Panc1 (cell line): Measurements from ENCODE around the gene AFG1L.

ENCODE experiments used
- POLR2AphosphoS5 ChIP-seq: IDR thresholded peaks from 2 replicates; pipeline ENCODE4 v1.6.1; 2012; ENCODE audit warnings: mild to moderate bottlenecking, low read depth, low read length, moderate library complexity
- TF ChIP-seq, protein P1 (sequence below): fragments of 450-650 bp; IDR thresholded peaks from 2 replicates; pipeline ENCODE4 v1.5.1; 2017; ENCODE audit warnings: mild to moderate bottlenecking
- TF ChIP-seq, protein P2 (sequence below), 2 experiments: IDR thresholded peaks; 2 replicates each; pipeline ENCODE4 v1.6.1; 2011 to 2012; ENCODE audit warnings: low read depth in 2 of 2, control low read depth in 1 of 2, low read length in 1 of 2, mild to moderate bottlenecking in 1 of 2, moderate library complexity in 1 of 2; ENCODE audit not compliant: insufficient read depth in 1 of 2

GRCh38 chr6:108526739-108527174 lies 231.9 kb downstream of the AFG1L start:
- TF ChIP-seq, protein P1, sequence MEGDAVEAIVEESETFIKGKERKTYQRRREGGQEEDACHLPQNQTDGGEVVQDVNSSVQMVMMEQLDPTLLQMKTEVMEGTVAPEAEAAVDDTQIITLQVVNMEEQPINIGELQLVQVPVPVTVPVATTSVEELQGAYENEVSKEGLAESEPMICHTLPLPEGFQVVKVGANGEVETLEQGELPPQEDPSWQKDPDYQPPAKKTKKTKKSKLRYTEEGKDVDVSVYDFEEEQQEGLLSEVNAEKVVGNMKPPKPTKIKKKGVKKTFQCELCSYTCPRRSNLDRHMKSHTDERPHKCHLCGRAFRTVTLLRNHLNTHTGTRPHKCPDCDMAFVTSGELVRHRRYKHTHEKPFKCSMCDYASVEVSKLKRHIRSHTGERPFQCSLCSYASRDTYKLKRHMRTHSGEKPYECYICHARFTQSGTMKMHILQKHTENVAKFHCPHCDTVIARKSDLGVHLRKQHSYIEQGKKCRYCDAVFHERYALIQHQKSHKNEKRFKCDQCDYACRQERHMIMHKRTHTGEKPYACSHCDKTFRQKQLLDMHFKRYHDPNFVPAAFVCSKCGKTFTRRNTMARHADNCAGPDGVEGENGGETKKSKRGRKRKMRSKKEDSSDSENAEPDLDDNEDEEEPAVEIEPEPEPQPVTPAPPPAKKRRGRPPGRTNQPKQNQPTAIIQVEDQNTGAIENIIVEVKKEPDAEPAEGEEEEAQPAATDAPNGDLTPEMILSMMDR, result peak; percentile 94
- TF ChIP-seq, protein P2, sequence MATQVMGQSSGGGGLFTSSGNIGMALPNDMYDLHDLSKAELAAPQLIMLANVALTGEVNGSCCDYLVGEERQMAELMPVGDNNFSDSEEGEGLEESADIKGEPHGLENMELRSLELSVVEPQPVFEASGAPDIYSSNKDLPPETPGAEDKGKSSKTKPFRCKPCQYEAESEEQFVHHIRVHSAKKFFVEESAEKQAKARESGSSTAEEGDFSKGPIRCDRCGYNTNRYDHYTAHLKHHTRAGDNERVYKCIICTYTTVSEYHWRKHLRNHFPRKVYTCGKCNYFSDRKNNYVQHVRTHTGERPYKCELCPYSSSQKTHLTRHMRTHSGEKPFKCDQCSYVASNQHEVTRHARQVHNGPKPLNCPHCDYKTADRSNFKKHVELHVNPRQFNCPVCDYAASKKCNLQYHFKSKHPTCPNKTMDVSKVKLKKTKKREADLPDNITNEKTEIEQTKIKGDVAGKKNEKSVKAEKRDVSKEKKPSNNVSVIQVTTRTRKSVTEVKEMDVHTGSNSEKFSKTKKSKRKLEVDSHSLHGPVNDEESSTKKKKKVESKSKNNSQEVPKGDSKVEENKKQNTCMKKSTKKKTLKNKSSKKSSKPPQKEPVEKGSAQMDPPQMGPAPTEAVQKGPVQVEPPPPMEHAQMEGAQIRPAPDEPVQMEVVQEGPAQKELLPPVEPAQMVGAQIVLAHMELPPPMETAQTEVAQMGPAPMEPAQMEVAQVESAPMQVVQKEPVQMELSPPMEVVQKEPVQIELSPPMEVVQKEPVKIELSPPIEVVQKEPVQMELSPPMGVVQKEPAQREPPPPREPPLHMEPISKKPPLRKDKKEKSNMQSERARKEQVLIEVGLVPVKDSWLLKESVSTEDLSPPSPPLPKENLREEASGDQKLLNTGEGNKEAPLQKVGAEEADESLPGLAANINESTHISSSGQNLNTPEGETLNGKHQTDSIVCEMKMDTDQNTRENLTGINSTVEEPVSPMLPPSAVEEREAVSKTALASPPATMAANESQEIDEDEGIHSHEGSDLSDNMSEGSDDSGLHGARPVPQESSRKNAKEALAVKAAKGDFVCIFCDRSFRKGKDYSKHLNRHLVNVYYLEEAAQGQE (IDR thresholded peaks at IDR 0.05; ENCODE audit: insufficient read depth in 1 of 2, low read depth in 2 of 2, low read length in 1 of 2), result no peak
- no peak for TF ChIP-seq POLR2AphosphoS5
